Smooth muscle cell of the brain vasculature (primary cell): Measurements from ENCODE around the gene EHD3.
"Not testable (repeated sequence)": the region's sequence is repeated elsewhere in the genome, so short reads cannot be mapped to it uniquely, and the experiment has no call there.

ENCODE experiments used
- DNase-seq: peaks from one replicate; pipeline ENCODE4 v3.0.0-alpha.2; 2012; ENCODE audit warnings: low read depth, low spot score

Gene EHD3

GRCh38 chr2:31254237-31255203, 20.6 kb downstream of the EHD3 start:
- DNase-seq: no peak

- DNase-seq: no peak
Measured at GRCh38 chr2:31255911-31256571, 22.1 kb downstream of the EHD3 start.

GRCh38 chr2:31256611-31257382, 22.8 kb downstream of the EHD3 start:
- no peak for DNase-seq

- no peak for DNase-seq
Measured at GRCh38 chr2:31258351-31258750, 24.4 kb downstream of the EHD3 start.

- DNase-seq: no peak
Measured at GRCh38 chr2:31259075-31259474, 25.1 kb downstream of the EHD3 start.

- no peak for DNase-seq
Measured at GRCh38 chr2:31260870-31261269, 26.9 kb downstream of the EHD3 start.

- no peak for DNase-seq
Measured at GRCh38 chr2:31263636-31264190, 29.8 kb downstream of the EHD3 start.

- DNase-seq: no peak
Measured at GRCh38 chr2:31265234-31265633, 31.3 kb downstream of the EHD3 start.

- no peak for DNase-seq
Measured at GRCh38 chr2:31266804-31267203, 32.9 kb downstream of the EHD3 start.

- DNase-seq: no peak
Measured at GRCh38 chr2:31267437-31268120, 33.6 kb downstream of the EHD3 start.

- no peak for DNase-seq
Measured at GRCh38 chr2:31268344-31268743, 34.4 kb downstream of the EHD3 start.

GRCh38 chr2:31269087-31269486, 35.1 kb downstream of the EHD3 start:
- no peak for DNase-seq

GRCh38 chr2:31270131-31270530, 36.2 kb downstream of the EHD3 start:
- DNase-seq: no peak

GRCh38 chr2:31270822-31271231, 36.9 kb downstream of the EHD3 start:
- no peak for DNase-seq

- no peak for DNase-seq
Measured at GRCh38 chr2:31271851-31272267, 37.9 kb downstream of the EHD3 start.

- no peak for DNase-seq
Measured at GRCh38 chr2:31274401-31275075, 40.6 kb downstream of the EHD3 start.

- no peak for DNase-seq
Measured at GRCh38 chr2:31275976-31276375, 42.0 kb downstream of the EHD3 start.

- no peak for DNase-seq
Measured at GRCh38 chr2:31277621-31278020, 43.7 kb downstream of the EHD3 start.

- DNase-seq: no peak
Measured at GRCh38 chr2:31282634-31283033, 48.7 kb downstream of the EHD3 start.

GRCh38 chr2:31283193-31283919, 49.4 kb downstream of the EHD3 start:
- not testable (repeated sequence) for DNase-seq
